HG02973 (cell line): ENCODE data around the gene ARFIP2.

Source experiments
- ATAC-seq: cut with Tn5 transposase; IDR thresholded peaks from one replicate; pipeline ENCODE4 v1.9.1; 2021; ENCODE audit warnings: moderate library complexity; ENCODE audit not compliant: unreplicated experiment

The ARFIP2 gene

GRCh38 chr11:6482441-6482840 lies 1.3 kb upstream of the ARFIP2 start:
- ATAC-seq = no peak

- peak; percentile 7 for ATAC-seq
Measured at GRCh38 chr11:6481924-6482275, 769 bp upstream of the ARFIP2 start.

- ATAC-seq = no peak
Measured at GRCh38 chr11:6480299-6480914, 724 bp downstream of the ARFIP2 start.

- no peak for ATAC-seq
Measured at GRCh38 chr11:6476571-6476970, 4.6 kb downstream of the ARFIP2 start.

GRCh38 chr11:6475936-6476335 lies 5.2 kb downstream of the ARFIP2 start:
- no peak for ATAC-seq

GRCh38 chr11:6474806-6475500 lies 6.2 kb downstream of the ARFIP2 start:
- no peak for ATAC-seq

GRCh38 chr11:6474413-6474792 lies 6.7 kb downstream of the ARFIP2 start:
- ATAC-seq = no peak

- peak; percentile 46 for ATAC-seq
Measured at GRCh38 chr11:6473451-6474412, 7.4 kb downstream of the ARFIP2 start, which contains the start of gene TRIM3. TSS of gene TRIM3 (minus strand) at chr11:6473941. CDS start at chr11:6465695, 8,246 bp downstream.

- ATAC-seq = no peak
Measured at GRCh38 chr11:6472934-6473333, 8.2 kb downstream of the ARFIP2 start.

- ATAC-seq = no peak
Measured at GRCh38 chr11:6469599-6469998, 11.5 kb downstream of the ARFIP2 start.

GRCh38 chr11:6468712-6469495 lies 12.2 kb downstream of the ARFIP2 start:
- peak; percentile 68 for ATAC-seq

GRCh38 chr11:6459099-6459450 lies 22.1 kb downstream of the ARFIP2 start:
- no peak for ATAC-seq

GRCh38 chr11:6458352-6459098 lies 22.6 kb downstream of the ARFIP2 start:
- no peak for ATAC-seq

GRCh38 chr11:6457581-6458320 lies 23.4 kb downstream of the ARFIP2 start:
- no peak for ATAC-seq

GRCh38 chr11:6456361-6457073 lies 24.6 kb downstream of the ARFIP2 start:
- no peak for ATAC-seq

- no peak for ATAC-seq
Measured at GRCh38 chr11:6455070-6455469, 26.1 kb downstream of the ARFIP2 start.

- no peak for ATAC-seq
Measured at GRCh38 chr11:6453152-6453551, 28.0 kb downstream of the ARFIP2 start.

GRCh38 chr11:6452219-6452618 lies 28.9 kb downstream of the ARFIP2 start:
- no peak for ATAC-seq

- ATAC-seq = no peak
Measured at GRCh38 chr11:6448574-6448973, 32.6 kb downstream of the ARFIP2 start.
